ENCODE data around the gene IMPACT. TPM values are rescaled to one million over a fixed set of nuclear protein-coding genes. Genes with fewer than 3 reads are reported as not detected.

IMPACT gene
- total RNA-seq, 2 donors from 2014 or later: 9.6 to 20.1 TPM

GRCh38 chr18:24500217-24500616, 73.7 kb downstream of the IMPACT start:
- Histone ChIP-seq H3K4me1 (no peaks in the 10 kb centered on the region), H3K4me3 (no peak overlapping the region), H3K36me3 (replicated peaks in 1 of 2; ENCODE audit: insufficient read depth in 1 of 2, low read depth in 2 of 2) (no peaks in the 10 kb centered on the region), H3K9me3 (no peaks in the 10 kb centered on the region), H3K27me3 (no peaks in the 10 kb centered on the region), H3K27ac (no peak overlapping the region)
- 88 to 95% methylated on average over 2 of the region's 2 CpGs for WGBS, 2 donors
- intact Hi-C loops (cut with DNase I): no loop called here
- no peak for ATAC-seq
- TF ChIP-seq CTCF (IDR thresholded peaks at IDR 0.05): no peak
- TF ChIP-seq POLR2A (IDR thresholded peaks at IDR 0.05): no peak
- DNase-seq: no peak

GRCh38 chr18:24500766-24501165, 74.3 kb downstream of the IMPACT start:
- no peak overlapping the region for H3K4me3 ChIP-seq
- H3K27ac ChIP-seq: no peak overlapping the region
- H3K9me3 ChIP-seq: no peaks in the 10 kb centered on the region
- TF ChIP-seq POLR2A (IDR thresholded peaks at IDR 0.05) (no peak), CTCF (IDR thresholded peaks at IDR 0.05) (no peak)
- intact Hi-C loops (cut with DNase I): no loop called here
- WGBS, 2 donors: 90% methylated on average over 6 of the region's 6 CpGs
- no peak for ATAC-seq
- H3K27me3 ChIP-seq: no peaks in the 10 kb centered on the region
- no peaks in the 10 kb centered on the region for H3K4me1 ChIP-seq
- H3K36me3 ChIP-seq (replicated peaks in 1 of 2; ENCODE audit: insufficient read depth in 1 of 2, low read depth in 2 of 2): no peaks in the 10 kb centered on the region
- no peak for DNase-seq

- Histone ChIP-seq H3K27ac (no peak overlapping the region), H3K27me3 (no peaks in the 10 kb centered on the region), H3K36me3 (replicated peaks in 1 of 2; ENCODE audit: insufficient read depth in 1 of 2, low read depth in 2 of 2) (no peaks in the 10 kb centered on the region), H3K4me3 (no peak overlapping the region), H3K4me1 (no peaks in the 10 kb centered on the region), H3K9me3 (no peaks in the 10 kb centered on the region)
- ATAC-seq (no peak), DNase-seq (no peak)
- no peak for TF ChIP-seq POLR2A (IDR thresholded peaks at IDR 0.05)
- no peak for TF ChIP-seq CTCF (IDR thresholded peaks at IDR 0.05)
- intact Hi-C loops (cut with DNase I): no loop called here
- WGBS, 2 donors: 67 to 76% methylated on average over 7 of the region's 7 CpGs
These were observed 76.4 kb downstream of the IMPACT start for GRCh38 chr18:24502667-24503523.

Small RNA genes lying within 50 kb of the gene (small RNA-seq; reads per million reads assigned to genes)
- gene RF00019: not detected

Other genes with a start within 250 kb of the IMPACT start
- gene OSBPL1A, start 28.8 kb upstream of the IMPACT start, total RNA-seq: 10 to 100 TPM; 20.5 to 78.4 TPM
- gene HRH4, start 34.0 kb downstream of the IMPACT start, total RNA-seq: not detected

All from body of pancreas (tissue), 4 donors.